ENCODE measurements around the gene INO80E.
"Not testable (repeated sequence)": the region's sequence is repeated elsewhere in the genome, so short reads cannot be mapped to it uniquely, and the experiment has no call there.

The INO80E gene

DNA sequence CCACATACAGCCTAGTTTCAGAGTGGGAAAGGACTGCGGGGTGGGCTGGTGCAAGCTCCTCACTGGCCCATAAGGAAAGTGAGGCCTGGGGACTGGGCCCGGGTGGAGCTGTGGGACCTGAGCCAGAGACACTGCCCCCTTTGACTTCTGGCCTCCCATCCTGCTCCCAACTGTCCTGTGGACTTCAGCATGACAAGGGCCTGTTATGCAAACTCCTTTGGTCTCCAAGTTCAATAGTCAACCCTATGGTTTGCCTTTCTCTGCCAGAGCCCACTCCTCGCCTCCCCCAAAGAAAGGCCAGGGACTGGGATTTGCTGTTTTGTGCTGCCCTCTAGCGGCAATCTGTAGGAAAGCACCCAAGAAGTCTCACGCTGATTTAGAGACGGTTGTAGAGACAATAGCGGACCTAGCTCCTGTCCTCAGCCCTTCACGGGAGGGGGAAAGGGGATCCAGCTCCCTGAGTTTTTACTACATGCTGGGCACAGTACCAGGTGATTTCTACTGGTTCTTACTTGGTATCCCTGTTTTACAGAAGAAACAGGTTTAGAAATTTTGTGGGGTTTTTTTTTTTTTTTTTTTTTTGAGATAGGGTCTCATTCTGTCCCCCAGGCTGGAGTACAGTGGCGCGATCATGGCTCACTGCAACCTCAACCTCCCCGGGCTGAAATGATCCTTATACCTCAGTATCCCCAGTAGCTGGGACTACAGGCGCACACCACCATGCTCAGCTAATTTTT is 36.2 kb downstream of the INO80E start:
- peak in 8 of 14 donors; percentile 10 to 59 (median 22) for DNase-seq

DNA sequence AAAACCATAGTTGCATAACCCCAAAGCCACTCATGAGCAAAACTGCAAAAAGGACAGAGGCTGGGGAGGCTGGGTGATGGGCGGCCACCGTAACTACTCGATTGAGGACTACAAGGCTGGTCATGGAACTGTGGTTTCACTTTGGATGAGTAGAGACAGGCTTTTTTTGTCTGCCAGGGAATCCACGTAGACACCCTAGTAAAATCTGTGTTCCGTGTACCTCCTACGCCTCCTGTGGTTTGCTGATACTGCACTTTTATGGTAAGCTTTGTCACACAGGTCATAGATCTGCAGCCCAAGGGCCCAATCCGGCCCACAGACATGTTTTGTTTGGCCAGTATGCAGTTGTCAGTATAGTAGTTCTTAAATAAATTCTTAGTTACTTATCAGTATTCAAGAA is 37.2 kb downstream of the INO80E start:
- no peak for DNase-seq

DNA sequence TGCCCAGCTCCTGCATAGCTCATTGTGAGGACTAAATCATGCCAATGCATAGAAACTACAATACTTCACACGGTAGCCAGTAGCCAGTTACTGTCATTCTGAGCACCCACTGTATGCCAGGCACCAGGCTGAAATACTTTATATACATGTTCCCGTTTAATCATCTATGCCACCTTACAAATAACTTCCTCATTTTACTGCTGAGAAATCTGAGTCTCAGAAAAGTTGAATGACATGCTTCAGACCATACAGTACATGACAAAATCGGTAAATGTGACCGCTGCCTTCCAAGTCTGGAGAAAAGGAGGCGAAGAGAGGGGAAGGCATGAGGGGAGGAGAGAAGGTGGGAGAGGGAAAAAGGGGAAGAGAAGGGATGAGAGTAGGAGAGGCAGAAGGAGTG is 44.2 kb downstream of the INO80E start:
- DNase-seq, result no peak

DNA sequence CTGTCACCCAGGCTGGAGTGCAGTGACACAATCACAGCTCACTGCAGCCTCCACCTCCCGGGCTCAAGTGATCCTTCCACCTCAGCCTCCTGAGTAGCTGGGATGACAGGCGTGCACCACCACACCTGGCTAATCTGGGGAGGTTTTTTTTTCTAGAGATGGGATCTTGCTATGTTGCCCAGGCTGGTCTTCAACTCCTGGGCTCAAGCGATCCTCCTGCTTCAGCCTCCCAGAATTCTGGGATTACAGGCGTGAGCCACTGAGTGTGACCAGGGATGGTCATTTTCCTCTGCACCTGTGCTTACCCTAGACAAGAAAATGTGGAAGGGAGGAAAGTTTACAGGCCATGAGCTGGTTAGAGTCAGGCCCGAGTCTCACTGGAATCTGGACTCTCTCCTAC is 44.6 kb downstream of the INO80E start:
- not testable (repeated sequence) for DNase-seq

DNA sequence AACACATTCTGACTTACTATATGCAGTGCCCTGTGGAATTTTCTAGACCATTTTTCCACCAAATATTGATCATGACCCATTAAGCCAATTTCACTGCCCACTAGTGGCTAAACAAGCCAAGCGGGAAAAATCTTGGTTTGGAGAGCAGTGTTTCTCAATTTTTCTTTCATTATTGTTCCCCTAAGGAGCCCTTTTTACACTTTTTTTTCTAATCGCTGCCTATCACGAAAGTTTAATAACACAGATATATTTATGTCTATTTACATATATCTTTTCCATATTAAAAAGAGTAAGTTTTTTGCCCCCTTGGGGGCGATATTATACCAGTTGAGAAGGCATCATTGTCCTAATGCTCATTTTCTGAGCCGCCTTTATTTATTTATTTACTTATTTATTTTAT is 45.8 kb downstream of the INO80E start:
- no peak for DNase-seq

DNA sequence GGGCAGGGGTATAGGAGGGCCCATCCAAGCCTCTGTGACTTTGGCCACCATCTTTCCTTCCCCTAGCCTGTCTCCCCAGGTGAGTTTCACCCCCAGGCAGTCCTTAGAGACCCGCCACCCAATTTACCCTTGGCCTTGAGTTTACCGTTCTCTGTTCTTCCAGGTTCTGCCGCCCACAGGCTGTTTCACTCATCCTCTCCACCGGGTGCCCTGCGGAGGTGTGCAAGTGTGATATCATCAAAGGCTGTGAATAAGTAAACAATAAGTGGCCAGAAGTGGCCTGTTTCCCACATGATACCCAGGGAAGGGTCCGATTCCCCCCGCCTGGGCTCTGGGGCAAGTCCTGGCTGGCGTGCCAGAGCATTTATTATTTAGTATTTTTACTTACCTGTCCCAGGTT is 50.1 kb downstream of the INO80E start:
- DNase-seq, result no peak

DNA sequence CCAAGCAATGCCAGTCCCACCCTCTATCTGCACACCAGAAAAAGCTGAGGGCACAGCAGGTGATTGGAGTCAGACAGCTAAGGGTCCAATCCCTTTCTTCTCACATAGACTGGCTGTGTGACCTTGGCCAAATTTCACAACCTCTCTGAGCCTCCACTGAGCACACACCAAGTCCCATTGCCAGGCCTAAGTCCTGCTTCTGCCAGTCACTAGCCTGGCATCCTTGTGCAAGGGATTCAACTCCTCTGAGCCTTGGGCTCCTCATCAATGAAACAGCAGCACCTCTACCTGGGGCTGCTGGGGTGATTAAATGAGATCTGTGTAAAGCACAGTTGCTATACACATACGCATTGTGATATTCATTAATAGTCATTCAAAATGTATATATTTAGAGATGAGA is 50.5 kb downstream of the INO80E start:
- no peak for DNase-seq

DNA sequence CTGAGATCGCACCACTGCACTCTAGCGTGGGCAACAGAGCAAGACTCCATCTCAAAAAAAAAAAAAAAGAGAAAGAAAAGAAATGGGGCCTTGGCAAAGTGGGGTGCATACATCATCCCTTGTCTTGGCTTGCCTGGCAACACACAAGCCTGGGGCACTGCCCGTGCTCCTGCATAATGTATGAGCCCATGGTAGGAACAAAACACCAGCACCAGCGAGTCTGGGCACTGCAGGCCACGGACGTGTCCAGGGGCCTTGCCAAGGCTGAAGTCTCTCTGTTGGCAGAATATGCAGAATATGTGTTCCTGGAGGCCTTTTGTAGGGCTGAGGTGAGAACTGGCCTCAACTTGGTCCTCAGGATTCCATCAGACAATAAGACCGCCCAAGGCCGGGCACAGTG is 53.8 kb downstream of the INO80E start:
- peak in 9 of 14 donors; percentile 31 to 79 (median 59) for DNase-seq

DNA sequence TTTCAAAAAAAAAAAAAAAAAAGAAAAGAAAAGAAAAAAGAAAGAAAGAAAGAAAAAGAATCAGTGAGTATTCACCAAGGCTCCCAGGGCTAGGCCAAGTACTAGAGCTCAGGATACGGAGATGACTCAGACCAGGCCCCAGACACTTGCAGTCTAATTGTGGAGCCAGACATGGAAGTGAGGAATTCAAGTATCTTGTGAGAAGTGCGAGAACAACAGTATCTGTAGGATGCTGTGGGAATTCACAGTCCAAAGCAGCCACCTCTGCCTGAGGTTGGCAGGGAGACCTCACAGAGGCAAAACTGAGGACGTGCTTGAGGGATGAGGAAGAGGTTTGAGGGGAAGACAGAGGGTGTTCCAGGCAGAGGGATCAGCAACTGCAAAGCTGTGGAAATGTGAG is 55.5 kb downstream of the INO80E start:
- DNase-seq, result no peak

DNA sequence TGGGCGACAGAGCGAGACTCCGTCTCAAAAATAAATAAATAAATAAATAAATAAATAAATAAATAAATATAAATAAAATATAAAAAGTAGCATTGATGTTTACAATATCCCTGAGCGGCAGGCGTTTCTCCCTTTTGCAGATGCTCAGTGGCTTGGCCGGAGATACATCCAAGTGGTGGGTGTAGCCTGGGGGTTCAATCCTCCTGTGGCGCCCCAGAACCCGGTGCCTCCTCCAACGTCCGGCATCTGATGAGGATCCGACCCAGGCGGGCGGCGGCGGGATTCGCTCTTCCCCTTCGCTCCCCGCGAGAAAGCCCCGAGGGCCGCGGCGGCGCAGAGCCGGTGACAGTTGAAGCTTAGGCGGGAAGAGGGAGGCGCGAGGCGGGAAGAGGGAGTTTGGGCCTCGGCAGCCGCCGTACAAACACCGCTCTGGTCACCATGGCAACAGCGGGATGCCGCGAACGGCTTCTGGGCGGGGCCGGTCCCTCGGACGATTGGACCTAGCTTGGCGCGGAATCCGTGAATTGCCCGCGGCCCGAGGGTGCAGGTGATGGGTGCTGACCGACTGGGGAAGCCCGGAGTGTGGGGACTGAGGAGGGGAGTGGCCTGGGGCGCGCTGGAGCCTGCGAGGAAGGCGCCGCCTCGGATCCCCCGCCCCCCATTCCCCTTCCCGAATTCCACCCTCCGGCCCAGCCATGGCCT is 56.8 kb downstream of the INO80E start:
- peak; percentile 45 to 89 (median 78) for DNase-seq

DNA sequence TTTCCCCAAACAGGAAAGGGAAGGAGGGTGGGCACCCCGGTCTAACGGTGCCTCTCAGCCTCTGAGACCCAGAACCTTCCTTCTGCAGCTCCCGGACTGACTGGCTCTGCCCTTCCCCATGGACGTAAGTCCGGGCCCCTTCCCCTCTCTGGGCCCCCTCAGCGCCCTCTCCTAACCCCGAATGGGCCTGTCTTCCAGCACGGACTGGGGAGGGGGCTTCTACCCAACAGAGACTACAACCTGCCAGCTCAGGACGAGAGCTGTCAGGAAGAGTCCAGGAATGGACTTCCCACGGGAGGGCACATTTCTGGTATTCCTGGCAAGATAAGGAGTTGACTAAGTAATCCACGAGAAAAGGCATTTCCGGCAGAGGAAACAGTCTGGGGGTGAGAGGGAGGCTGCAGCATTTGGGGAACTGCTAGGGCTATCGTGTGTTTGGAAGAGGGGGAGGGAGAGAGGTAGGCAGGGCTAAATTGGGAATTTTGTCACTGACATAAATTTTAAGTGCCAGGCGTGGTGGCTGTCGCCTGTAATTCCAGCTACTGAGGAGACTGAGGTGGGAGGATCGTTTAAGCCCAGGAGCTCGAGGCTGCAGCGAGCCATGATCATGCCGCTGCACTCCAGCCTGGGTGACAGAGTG is 57.5 kb downstream of the INO80E start:
- DNase-seq, result no peak

DNA sequence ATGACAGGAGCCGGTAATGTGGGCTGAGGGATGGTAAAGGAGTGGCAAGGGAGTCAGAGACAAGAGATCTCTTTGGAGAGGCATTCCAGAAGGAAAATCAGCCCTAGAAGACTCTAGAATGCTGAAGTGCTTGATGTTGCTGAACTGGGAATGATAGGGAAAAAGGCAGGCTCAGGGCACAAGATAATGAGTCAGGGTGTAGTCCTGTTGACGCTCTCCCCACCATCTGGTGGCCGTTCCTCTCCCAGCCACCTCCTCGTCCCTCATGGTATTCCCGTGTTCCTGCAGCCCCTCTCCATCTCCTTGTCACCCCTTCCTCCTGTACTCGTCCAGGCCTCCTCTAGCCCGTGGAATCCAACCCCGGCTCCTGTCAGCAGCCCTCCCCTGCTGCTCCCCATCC is 58.4 kb downstream of the INO80E start:
- no peak for DNase-seq

DNA sequence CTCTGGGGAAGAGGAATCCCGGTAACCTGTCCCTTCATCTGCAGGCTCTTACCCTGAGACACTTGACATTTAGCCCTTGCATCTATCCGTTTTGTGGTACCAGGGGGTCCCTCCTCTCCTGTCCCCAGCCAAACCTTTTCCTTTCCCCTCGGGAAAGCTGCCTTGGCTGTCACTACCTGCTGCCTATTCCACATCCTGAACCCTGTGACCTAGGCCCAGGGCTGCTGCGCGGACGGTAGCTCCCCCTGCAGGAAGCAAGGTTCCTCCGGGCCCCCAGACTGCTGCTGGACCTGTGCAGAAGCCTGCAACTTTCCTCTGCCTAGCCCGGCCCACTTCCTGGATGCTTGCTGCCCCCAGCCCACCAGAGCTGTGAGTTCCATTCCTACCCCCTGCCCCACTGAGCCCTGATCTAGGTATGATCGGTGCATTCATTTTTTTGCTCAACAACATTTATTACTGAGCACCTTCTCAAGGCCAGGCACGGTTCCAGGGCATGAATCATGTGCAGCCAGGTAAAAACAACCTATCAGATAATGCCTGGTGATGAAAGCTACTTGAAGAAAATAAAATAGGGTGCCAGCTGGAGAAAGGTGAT is 59.0 kb downstream of the INO80E start:
- DNase-seq, result no peak
